ENCODE data around the gene INVS. TPM values are rescaled to one million over a fixed set of nuclear protein-coding genes. Genes with fewer than 3 reads are reported as not detected.

The INVS gene
- total and polyA plus RNA-seq, 2 of the 4 experiments (the other 2 are of a cell fraction), result 9.2 to 33.5 TPM

DNA sequence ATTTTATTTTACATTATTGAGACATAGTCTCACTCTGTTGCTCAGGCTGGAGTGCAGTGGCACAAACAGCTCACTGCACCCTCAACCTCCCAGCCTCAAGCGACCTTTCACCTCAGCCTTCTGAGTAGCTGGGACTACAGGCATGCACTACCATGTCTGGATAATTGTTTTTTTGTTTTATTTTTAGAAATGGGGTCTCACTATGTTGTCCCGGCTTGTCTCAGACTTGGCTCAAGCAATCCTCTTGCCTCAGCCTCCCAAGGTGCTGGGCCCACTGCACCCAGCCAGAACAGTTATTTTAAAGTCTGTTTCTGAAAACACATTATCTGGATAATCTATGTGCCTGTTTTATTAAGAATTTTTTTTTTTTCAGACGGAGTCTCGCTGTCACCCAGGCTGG lies 191.7 kb downstream of the INVS start:
- intact Hi-C loops (cut with micrococcal nuclease), result loop anchor here (10.0 kb wide), 1 partner anchor 166 kb away; no protein-coding TSS in a partner anchor

More for the DNA sequence above, 191.7 kb downstream of the INVS start:
- Histone ChIP-seq H3K27ac (ENCODE audit: insufficient read depth, low read length) (no peak overlapping the region), H2AK5ac (ENCODE audit: low read depth, low read length) (no peak overlapping the region), H4K20me1 (ENCODE audit: insufficient read depth, low read length) (peaks cover 5% of the 10 kb centered on the region), H4K91ac (ENCODE audit: insufficient read depth, low read depth, low read length) (no peak overlapping the region), H2BK120ac (ENCODE audit: low read depth, low read length) (no peak overlapping the region), H3K4me1 (ENCODE audit: control insufficient read depth, insufficient read depth, low read length) (no peaks in the 10 kb centered on the region), H3K79me1 (ENCODE audit: low read depth in 1 of 2, low read length in 2 of 2) (peaks cover 8 to 30% of the 10 kb centered on the region in 2 experiments), H3K27me3 (ENCODE audit: control insufficient read depth, insufficient read depth, low read length) (no peaks in the 10 kb centered on the region), H2BK20ac (ENCODE audit: low read depth, low read length) (no peak overlapping the region), H3K14ac (replicated peaks; ENCODE audit: low read depth, low read length) (no peak overlapping the region), H3K36me3 (ENCODE audit: control insufficient read depth, insufficient read depth, low read length) (peaks cover 33% of the 10 kb centered on the region), H2BK15ac (ENCODE audit: low read depth, low read length) (no peak overlapping the region), H2AK9ac (replicated peaks; ENCODE audit: low read depth, low read length, poor library complexity) (no peak overlapping the region), H3K23ac (ENCODE audit: low read depth, low read length) (no peak overlapping the region), H3K9ac (ENCODE audit: low read depth, low read length) (no peak overlapping the region), H2BK5ac (ENCODE audit: low read depth, low read length, poor library complexity, severe bottlenecking) (no peak overlapping the region), H3K4ac (ENCODE audit: low read depth, low read length) (no peak overlapping the region), H2AFZ (replicated peaks; ENCODE audit: low read length, poor library complexity) (no peak overlapping the region), H3K56ac (ENCODE audit: extremely low read depth, insufficient read depth, low read length) (no peak overlapping the region), H3K4me2 (ENCODE audit: low read depth, low read length) (no peak overlapping the region), H4K8ac (ENCODE audit: low read depth in 2 of 2, low read length in 2 of 2) (no peak overlapping the region), H3K9me1 (ENCODE audit: insufficient read depth, low read length) (peaks cover 13% of the 10 kb centered on the region; the same call in 1 of the 2 replicates), H3K4me3 (ENCODE audit: insufficient read depth, low read depth, low read length) (no peak overlapping the region), H4K5ac (ENCODE audit: low read depth, low read length) (no peak overlapping the region), H3K9me3 (ENCODE audit: control insufficient read depth, insufficient read depth, low read length) (no peaks in the 10 kb centered on the region), H3K18ac (ENCODE audit: low read depth, low read length) (no peak overlapping the region)
- ChIA-PET CTCF (no interaction called here), POLR2A (ENCODE audit: unreplicated experiment) (no interaction called here)
- no CpG with 5 or more reads among the region's 4 CpGs for whole genome bisulfite sequencing, 2 experiments (ENCODE audit: extremely low coverage in 2 of 2, insufficient read length in 1 of 2)
- no peak for DNase-seq
- dilution Hi-C loops (cut with HindIII; ENCODE audit: low sequenced_read_pairs, unreplicated experiment) (no loop called here), in situ Hi-C loops (cut with MboI; ENCODE audit: low sequenced_read_pairs) (no loop called here)
- no peak for TF ChIP-seq SMC3 (IDR thresholded peaks at IDR 0.05; ENCODE audit: low read depth, low read length)
- no TSS peak for BruUV-seq (replicated peaks)
- ATAC-seq (ENCODE audit: low read depth), result no peak
